ENCODE measurements around the gene PLA2G2E.
"Not testable (repeated sequence)": the region's sequence is repeated elsewhere in the genome, so short reads cannot be mapped to it uniquely, and the experiment has no call there.

The PLA2G2E gene

DNA sequence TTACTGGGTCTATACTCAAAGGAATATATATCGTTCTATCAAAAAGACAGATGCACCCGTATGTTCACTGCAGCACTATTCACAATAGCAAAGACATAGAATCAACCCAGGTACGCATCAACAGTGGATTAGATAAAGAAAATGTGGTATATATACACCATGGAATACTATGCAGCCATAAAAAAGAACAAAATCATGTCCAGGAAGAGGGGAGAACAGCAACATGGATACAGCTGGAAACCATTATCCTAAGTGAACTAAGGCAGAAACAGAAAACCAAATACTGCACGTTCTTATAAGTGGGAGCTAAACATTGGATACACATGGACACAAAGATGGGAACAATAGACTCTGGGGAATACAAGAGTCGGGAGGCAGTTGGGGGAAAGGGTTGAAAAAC is 42.6 kb downstream of the PLA2G2E start:
- not testable (repeated sequence) for DNase-seq

DNA sequence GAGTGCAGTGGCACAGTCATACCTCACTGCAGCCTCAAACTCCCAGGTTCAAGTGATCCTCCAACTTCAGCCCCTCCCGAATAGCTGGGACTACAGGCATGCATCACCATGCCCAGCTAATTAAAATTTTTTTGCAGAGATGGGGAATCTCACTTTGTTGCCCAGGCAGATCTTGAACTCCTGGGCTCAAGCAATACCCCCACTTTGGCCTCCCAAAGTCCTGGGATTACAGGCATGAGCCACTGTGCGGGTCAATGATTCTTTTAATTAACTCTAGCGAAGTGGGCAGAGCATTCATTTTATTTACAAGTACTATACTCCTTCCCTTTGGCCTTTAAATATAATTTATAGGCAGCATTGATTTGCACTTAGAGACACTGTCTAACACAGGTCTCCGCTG is 43.8 kb downstream of the PLA2G2E start:
- no peak for DNase-seq

- no peak for DNase-seq
These were observed 44.2 kb downstream of the PLA2G2E start for GRCh38 chr1:19879227-19879626.

- no peak for DNase-seq
These were observed 44.8 kb downstream of the PLA2G2E start for GRCh38 chr1:19878637-19878985.

GRCh38 chr1:19877821-19878636 is 45.4 kb downstream of the PLA2G2E start:
- peak; percentile 33 for DNase-seq

DNA sequence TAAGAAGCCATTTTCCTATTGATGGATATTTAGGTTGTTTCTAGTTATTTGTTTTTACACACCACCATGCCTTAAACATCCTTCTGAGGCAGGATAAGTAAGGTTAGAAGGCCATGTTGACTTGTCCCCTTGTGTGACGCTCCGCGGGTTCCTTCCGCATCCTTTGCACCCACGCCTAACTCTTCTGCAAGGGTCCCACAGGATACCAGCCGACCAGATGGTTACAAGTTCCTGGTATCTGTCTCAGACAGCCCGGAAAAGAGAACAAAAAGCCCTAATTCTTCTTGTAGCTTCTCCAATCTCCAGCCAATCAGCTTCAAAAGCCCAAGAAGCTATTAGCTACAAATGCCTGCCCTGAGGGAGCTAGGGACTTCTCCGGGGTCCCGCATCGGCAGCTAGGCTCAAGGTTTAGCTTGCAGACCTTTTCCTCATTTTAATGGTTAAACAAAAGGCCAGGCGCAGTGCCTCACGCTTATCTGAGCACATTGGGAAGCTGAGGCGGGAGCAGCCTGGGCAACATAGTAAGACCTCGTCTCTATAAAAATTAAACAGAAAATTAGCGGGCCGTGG is 46.2 kb downstream of the PLA2G2E start:
- no peak for DNase-seq

DNA sequence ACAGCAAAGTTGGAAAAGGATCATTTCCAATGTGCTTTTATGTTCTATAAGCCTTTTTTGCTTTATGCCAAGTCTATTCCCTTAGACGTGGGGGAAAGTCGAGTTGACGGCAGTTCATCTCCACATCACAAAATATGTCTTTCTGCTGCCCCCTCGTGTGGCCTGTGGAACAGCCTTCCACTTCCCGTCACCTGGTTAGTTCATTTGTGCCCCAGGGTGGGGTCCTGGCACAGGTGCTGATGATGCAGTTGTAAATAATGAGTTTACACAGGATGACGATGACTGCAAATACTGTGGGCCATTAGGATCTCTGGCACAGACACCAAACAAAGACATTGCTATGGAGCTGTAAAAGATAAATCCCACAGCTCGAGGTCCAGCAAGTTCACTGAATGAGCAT is 51.2 kb downstream of the PLA2G2E start:
- no peak for DNase-seq

Data from hematopoietic multipotent progenitor cell treated with erythropoietin and hydrocortisone succinate and interleukin-3 and kit ligand, for 6 days (in vitro differentiated cells).